Activated CD8-positive, alpha-beta T cell treated with anti-CD3 and anti-CD28 coated beads for 36 hours (primary cell): ENCODE measurements around the gene TEDC1. TPM values are rescaled to one million over a fixed set of nuclear protein-coding genes. Genes with fewer than 3 reads are reported as not detected.

Experiments
- ATAC-seq: fragments of 200-7000 bp; cut with Tn5 transposase; one replicate; pipeline ENCODE4 v1.10.0; 2021; ENCODE audit warnings: mild to moderate bottlenecking, moderate library complexity
- CTCF ChIA-PET: fragments of 350-600 bp; sonication (Branson Sonifier 250); formaldehyde crosslinking; loops from one replicate; lab custom pipeline; 2021; ENCODE audit warnings: antibody characterized with exemption; lab: Charles Lee
- POLR2A ChIA-PET: fragments of 350-600 bp; sonication (Branson Sonifier 250); formaldehyde crosslinking; loops from one replicate; lab custom pipeline; 2021; ENCODE audit warnings: antibody characterized with exemption; lab: Charles Lee
- DNase-seq: peaks from one replicate; pipeline ENCODE4 v3.0.0-alpha.2; 2020
- H3K27ac Mint-ChIP-seq: one replicate; pipeline ENCODE4 v1.8.0; 2021; ENCODE audit warnings: mild to moderate bottlenecking, mixed read lengths
- H3K27me3 Mint-ChIP-seq: one replicate; pipeline ENCODE4 v1.8.0; 2021; ENCODE audit warnings: mixed read lengths
- H3K36me3 Mint-ChIP-seq: one replicate; pipeline ENCODE4 v1.8.0; 2021; ENCODE audit warnings: low read depth, mixed read lengths
- H3K4me1 Mint-ChIP-seq: one replicate; pipeline ENCODE4 v1.8.0; 2021; ENCODE audit warnings: low read depth, mixed read lengths
- H3K4me3 Mint-ChIP-seq: one replicate; pipeline ENCODE4 v1.8.0; 2021; ENCODE audit warnings: mild to moderate bottlenecking, moderate library complexity, mixed read lengths
- H3K9me3 Mint-ChIP-seq: one replicate; pipeline ENCODE4 v1.8.0; 2021; ENCODE audit warnings: mixed read lengths
- intact Hi-C: fragments of 100-400 bp; cut with micrococcal nuclease; formaldehyde crosslinking; loops from one replicate; pipeline ENCODE4 v1.10.0; 2022
- total RNA-seq, 2 experiments: library from RNA; stranded (reverse); gene quantifications; one replicate each; pipeline ENCODE4 v1.2.3, GENCODE V29; 2021
- TF ChIP-seq, protein P1 (sequence below): fragments of 200-600 bp; IDR thresholded peaks from one replicate; pipeline ENCODE4 v1.8.0; 2022; ENCODE audit warnings: antibody characterized with exemption, mild to moderate bottlenecking

The TEDC1 gene
- total RNA-seq, 2 experiments from 2014 or later, result 30.1 to 31.1 TPM

DNA sequence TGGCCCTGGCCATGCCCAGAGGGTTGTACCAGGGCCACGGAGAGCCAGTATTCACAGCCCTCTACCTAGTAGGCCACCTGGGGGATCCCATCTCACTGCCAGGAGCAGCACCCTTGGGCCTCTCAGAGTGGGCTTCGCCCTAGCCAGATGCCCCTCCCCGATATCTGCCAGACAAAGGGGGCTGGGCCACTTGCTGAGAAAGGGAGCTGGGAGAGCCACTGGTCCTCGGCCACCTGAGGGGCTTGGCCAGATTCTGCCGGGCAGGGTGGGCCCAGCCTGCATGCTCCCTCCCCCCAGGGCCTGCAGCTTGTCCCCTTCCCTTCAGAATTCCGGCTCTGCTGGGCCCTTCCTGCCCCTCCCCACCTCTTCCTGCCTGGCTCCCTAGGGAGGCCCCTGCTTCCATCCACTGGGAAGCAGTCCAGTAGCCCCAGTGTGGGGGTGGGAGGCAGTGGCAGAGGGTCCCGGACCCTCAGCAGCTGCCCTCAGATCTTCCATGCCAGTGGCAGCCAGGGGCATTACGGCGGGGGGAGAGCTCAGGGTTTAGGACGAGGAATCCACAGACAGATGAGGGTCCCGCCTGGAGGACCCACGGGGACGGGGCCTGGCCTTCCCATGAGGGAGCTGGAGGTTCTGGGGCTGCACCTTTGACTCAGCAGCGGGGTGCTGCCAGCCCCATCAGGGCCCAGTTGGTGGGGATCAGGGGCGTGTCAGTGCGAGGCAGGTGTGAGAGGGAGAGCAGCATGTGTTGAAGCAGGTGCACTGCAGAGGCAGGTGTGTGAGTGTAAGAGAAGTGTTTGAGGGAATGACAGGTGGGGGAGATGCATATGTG is 14.0 kb upstream of the TEDC1 start:
- H3K9me3 Mint-ChIP-seq, result no peaks in the 10 kb centered on the region
- ChIA-PET CTCF (interaction anchor here (0.9 to 2.0 kb wide), 4 partner anchors 9 to 106 kb away, joined by 3 to 5 read pairs (median 4); no protein-coding TSS in a partner anchor), POLR2A (interaction anchor here (1.0 kb wide), 1 partner anchor 41 kb away, joined by 4 read pairs; no protein-coding TSS in a partner anchor)
- H3K27ac Mint-ChIP-seq, result no peak overlapping the region
- H3K36me3 Mint-ChIP-seq, result peaks cover 2% of the 10 kb centered on the region
- ATAC-seq (no peak), DNase-seq (peak; percentile 30)
- TF ChIP-seq, protein P1, sequence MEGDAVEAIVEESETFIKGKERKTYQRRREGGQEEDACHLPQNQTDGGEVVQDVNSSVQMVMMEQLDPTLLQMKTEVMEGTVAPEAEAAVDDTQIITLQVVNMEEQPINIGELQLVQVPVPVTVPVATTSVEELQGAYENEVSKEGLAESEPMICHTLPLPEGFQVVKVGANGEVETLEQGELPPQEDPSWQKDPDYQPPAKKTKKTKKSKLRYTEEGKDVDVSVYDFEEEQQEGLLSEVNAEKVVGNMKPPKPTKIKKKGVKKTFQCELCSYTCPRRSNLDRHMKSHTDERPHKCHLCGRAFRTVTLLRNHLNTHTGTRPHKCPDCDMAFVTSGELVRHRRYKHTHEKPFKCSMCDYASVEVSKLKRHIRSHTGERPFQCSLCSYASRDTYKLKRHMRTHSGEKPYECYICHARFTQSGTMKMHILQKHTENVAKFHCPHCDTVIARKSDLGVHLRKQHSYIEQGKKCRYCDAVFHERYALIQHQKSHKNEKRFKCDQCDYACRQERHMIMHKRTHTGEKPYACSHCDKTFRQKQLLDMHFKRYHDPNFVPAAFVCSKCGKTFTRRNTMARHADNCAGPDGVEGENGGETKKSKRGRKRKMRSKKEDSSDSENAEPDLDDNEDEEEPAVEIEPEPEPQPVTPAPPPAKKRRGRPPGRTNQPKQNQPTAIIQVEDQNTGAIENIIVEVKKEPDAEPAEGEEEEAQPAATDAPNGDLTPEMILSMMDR, result no peak
- H3K4me1 Mint-ChIP-seq, result peaks cover 33% of the 10 kb centered on the region
- intact Hi-C loops, result no loop called here
- peaks cover 23% of the 10 kb centered on the region for H3K27me3 Mint-ChIP-seq
- H3K4me3 Mint-ChIP-seq, result no peak overlapping the region

DNA sequence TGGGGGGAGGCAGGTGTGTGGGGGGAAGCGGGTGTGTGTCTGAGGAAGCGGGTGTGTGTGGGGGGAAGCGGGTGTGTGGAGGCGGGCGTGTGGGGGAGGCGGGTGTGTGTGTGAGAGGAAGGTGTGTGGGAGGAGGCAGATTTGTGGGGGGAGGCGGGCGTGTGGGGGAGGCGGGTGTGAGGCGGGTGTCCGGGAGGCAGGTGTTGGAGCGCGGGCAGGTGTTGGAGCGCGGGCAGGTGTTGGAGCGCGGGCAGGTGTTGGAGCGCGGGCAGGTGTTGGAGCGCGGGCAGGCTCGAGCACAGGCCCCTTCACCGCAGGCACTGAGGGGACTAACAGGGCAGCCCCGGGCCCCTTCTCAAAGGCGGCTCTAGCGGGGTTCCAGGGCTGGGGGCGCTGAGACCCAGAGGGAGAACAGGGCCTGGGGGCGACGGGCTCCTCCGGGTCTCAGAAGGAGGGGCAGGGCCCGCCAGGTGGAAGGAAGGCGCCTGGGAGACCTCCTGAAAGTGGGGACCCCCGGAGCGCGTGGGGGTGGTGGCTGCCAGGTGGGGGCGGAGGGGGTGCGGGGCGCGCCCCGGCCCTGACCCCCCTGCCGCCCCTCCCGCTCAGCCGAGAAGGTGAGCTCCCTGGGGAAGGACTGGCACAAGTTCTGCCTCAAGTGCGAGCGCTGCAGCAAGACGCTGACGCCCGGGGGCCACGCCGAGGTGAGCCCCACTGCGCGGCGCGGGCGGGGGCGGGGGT is 13.2 kb upstream of the TEDC1 start:
- Mint-ChIP-seq H3K9me3 (no peaks in the 10 kb centered on the region), H3K36me3 (peaks cover 2% of the 10 kb centered on the region), H3K27me3 (peaks cover 23% of the 10 kb centered on the region), H3K4me1 (peaks cover 41% of the 10 kb centered on the region), H3K27ac (no peak overlapping the region), H3K4me3 (no peak overlapping the region)
- TF ChIP-seq, protein P1, result no peak
- intact Hi-C loops, result no loop called here
- DNase-seq (no peak), ATAC-seq (no peak)
- POLR2A ChIA-PET, result interaction anchor here (1.0 kb wide), 1 partner anchor 40 kb away, joined by 4 read pairs; no protein-coding TSS in a partner anchor
- CTCF ChIA-PET, result interaction anchor here (1.2 to 2.0 kb wide), 4 partner anchors 8 to 29 kb away, joined by 4 to 6 read pairs (median 4); no protein-coding TSS in a partner anchor

DNA sequence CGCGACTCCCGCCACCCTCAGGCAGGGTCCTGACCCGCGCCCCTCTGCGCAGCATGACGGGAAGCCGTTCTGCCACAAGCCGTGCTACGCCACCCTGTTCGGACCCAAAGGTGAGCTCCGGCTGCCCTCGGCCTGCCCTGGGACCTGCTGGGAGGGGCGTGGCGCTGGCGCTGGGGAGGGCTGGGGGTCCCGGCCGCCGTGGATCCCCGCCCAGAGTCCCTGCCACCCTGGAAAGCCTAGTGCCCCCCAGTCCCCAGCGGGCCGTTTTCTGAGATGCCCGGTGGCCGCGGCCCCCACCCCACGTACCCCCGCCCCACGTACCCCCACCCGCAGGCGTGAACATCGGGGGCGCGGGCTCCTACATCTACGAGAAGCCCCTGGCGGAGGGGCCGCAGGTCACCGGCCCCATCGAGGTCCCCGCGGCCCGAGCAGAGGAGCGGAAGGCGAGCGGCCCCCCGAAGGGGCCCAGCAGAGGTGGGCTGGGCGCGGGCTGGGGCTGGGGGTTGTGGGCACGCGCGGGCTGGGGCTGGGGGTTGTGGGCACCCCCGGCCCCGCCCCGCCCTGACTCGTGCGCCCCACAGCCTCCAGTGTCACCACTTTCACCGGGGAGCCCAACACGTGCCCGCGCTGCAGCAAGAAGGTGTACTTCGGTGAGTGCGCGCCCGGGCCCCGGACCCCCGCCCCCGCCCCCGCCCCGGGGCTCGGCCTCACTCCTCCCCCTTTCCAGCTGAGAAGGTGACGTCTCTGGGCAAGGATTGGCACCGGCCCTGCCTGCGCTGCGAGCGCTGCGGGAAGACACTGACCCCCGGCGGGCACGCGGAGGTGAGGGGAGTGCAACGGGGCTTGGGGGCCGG is 12.4 kb upstream of the TEDC1 start:
- POLR2A ChIA-PET, result interaction anchor here (0.6 to 1.0 kb wide), 2 partner anchors 8 to 69 kb away, joined by 3 read pairs; partner anchors contain the start of gene CRIP1
- Mint-ChIP-seq H3K4me3 (no peak overlapping the region), H3K4me1 (peaks cover 39% of the 10 kb centered on the region), H3K36me3 (peaks cover 2% of the 10 kb centered on the region), H3K9me3 (no peaks in the 10 kb centered on the region), H3K27ac (no peak overlapping the region), H3K27me3 (peaks cover 23% of the 10 kb centered on the region)
- no peak for ATAC-seq
- intact Hi-C loops, result no loop called here
- TF ChIP-seq, protein P1, result no peak
- no peak for DNase-seq
- CTCF ChIA-PET, result interaction anchor here (1.6 kb wide), 1 partner anchor 11 kb away, joined by 6 read pairs; no protein-coding TSS in a partner anchor

DNA sequence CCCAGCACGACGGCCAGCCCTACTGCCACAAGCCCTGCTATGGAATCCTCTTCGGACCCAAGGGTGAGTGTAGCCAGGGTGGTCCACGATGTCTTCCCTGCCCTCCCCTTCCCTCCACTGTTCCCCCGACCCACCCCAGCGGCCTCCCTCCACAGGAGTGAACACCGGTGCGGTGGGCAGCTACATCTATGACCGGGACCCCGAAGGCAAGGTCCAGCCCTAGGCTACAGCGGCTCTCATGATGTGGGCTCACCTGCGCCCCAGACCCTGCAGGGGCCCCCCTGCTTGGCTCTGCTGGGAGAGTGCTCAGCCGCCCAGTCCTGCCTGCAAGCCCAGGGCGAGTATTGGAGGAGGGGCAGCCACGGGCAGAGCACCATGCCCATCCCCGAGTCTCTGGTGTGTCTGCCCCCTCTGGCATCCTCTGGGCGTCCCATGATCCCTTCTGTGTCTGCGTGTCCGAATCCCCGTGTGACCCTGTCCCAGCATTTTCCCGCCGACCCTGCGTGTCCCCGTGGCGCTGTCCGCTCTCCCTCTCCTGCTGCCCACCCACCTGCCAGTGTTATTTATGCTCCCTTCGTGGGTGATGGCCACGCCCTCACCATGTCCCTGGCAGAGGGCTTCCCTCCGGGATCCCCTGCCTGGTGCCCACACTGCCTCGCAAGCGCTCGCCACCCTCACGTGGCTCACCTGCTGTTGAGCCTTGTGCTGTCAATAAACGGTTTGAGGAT is 11.5 kb upstream of the TEDC1 start:
- CTCF ChIA-PET, result interaction anchor here (1.6 to 2.9 kb wide), 2 partner anchors 10 to 12 kb away, joined by 6 to 80 read pairs; partner anchors contain the start of gene TEDC1
- no peak overlapping the region for H3K4me3 Mint-ChIP-seq

More for the DNA sequence above, 11.5 kb upstream of the TEDC1 start:
- intact Hi-C loops, result no loop called here
- POLR2A ChIA-PET, result interaction anchor here (1.0 kb wide), 1 partner anchor 70 kb away, joined by 3 read pairs; no protein-coding TSS in a partner anchor
- Mint-ChIP-seq H3K36me3 (peaks cover 2% of the 10 kb centered on the region), H3K9me3 (no peaks in the 10 kb centered on the region), H3K4me1 (peaks cover 43% of the 10 kb centered on the region), H3K27me3 (peaks cover 23% of the 10 kb centered on the region), H3K27ac (no peak overlapping the region)
- ATAC-seq, result no peak
- TF ChIP-seq, protein P1, result no peak
- DNase-seq, result no peak
